ENCODE measurements around the gene MBLAC1.

The MBLAC1 gene

DNA sequence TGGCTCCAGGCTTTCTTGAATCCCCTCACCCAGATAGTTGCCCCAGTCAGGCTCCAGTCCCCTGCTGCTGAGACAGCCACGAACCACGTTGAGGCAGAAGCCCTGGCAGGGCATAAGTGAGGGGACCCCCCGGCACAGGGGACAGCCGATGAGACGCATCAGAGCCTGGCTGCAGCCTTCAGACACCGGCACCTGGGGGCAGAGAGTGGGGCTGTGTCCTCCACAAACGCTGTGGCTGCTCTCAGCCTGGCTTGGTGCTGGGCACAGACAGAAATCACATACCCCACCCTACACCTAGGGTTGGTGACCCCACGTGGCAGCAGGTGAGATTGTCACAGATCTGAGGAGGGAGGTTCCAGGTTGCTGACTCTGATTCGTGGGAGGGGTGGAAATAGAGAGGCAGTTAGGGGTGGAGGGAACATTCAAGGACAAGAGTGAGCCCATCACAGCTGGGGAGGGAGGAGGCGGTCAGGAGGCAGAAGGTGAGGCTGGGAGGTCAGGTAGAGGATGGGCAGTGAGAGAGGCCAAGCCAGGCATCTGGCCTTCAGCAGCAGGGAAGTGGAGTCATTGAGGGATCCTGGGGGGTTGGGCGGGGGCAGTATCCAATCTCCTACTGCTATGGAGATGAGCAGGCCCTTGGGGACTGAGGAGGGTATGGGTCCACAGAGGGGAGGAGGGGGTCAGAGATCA lies 47.2 kb downstream of the MBLAC1 start:
- no peak for DNase-seq

DNA sequence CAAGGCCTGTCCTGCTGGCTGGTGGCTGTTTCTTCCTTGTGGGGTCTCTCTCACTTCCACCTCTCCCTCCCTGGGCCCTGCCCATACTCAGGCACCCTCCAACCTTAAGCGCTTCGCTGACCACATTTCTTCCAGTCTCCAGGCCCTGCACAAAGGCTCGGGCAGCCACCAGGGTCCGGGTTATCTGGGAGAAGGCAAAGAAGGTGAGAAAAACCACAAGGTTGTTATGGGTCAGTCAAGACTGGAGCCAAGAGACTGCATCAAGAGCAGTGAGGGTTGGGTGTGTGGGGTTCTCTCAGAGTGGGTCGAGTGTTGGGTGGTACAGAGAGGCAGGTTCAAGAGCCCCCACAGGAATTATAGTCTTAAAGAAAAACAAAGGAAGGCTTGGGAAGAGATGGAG lies 47.8 kb downstream of the MBLAC1 start:
- no peak for DNase-seq

DNA sequence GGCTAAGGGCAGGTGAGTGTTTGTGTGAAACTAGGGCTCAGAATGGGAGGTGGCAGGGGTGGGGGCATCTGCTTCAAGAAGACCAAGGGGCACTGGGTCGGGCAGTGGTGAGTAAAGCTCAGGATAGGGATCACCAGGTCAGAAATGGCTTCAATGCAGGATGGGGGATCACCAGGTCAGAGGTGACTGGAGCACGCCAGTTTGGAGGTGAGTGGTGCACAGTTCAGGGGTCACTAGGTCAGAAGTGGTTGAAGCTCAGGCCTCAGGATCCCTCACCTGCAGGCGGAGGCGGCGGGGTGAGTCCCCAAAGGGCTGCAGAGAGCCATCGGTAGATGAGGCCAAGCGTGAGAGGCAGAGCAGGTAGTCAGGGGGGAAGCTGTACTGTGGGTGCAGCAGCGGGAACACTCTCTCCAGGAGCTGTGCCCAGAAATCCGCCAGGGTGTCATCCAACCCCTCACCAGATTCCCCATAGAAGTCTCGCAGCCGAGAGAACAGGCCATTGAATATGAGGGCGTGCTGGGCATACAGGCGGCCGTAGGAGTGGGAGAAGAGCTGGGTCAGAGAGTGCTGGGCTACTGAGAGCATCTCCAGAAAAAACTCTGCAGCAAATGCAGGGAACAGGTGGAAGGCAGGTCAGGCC lies 48.6 kb downstream of the MBLAC1 start:
- DNase-seq: no peak

DNA sequence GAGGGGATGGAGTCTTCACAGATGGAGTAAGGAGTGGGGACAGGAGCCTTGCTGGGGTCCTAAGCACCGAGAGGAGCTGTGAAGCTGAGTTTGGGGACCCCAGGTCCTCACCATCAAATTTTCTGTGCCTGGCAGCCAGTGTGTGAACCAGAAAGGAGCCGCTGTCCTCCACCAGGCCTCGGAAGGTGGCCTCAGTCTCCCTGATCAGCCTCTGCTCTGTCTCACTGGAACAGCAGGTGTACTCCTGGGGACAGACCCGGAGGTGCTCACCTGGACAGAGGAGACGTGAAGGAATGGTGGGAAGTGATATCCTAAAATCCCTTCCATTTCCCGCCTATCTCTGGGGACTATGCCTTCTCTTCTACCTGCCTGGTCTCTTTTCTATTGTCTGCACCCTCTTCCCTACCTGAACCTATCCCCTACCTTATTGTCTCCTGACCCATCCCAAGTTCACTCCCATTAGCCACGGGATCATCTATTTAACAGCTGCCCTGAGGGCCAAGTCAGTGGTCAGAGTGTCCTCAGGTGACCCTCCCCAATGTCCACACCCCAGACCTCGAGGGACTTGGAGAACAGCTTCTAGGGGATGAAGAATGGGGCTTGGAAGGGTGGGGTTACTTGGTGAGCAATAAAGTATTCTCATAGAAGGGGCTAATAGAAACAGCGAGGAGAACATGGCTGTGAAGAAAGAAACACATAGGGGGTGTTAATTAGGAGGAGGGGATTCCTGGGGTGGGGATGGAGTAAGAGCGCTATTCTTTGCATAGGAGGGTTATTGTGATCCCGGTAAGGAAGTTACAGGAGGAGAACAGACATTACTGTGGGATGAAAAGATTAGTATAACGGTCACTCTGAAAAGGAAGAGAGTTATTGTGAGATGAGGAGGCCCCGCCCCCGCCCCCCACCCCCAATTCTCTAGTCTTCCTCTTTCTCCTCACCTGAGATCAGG lies 49.6 kb downstream of the MBLAC1 start:
- no peak for DNase-seq

DNA sequence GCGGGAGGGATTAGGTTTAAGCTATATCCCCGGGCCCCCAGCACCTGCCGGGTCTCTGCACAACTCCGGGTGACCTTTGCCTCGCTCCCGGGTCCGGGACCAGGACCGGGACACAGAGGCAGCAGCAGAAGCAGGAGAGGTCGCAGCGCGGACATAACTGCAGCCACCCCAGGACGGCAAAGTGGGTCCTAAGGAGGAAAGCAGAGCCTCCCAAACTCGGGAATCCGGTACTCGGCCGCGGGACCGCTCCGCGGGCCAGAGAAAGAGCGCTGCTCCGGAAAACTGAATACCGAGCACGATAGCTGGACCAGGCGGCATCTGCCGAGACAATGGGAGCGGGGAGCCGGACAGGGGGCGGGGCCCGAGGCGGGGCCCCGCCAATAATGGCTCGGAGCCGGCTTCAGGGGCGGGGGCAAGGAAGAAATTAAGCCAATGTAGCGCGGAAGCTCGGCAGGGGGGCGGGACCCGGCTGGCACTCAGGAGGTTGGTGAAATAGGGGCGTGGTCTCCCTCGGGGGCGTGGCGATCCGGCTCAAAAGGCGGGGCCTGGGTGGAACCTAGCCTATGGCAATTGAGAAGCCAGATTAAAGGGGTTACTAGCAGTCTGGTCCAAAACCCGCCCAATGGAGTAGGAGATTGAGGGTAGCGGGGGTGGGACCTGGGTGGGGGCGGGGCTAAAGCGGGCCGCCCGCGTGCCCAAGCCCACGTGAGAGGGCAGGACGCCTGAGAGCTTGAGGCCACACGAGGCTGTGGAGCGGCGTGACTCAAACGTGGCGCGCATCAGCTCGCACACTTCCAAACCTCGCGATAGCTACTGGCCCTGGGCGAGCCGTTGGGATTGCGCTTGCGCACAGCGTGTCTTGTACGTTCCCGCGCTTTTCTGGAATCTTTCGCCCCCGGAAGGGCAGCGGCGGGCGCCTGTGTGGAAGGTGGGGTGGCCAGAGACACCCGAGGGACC lies 50.6 kb downstream of the MBLAC1 start, which contains the start of the genes GPC2 and STAG3:
Gene GPC2 (minus strand): TSS at position 337 of the 957 bp plus-strand sequence. CDS start 182 bp downstream, at position 155.
Gene STAG3 (plus strand): TSS at position 874 of the 957 bp plus-strand sequence. CDS start 2,639 bp downstream, outside the sequence.
- peak; percentile 96 for DNase-seq

Measured in MV-4-11 (cell line).